ENCODE results near the gene SPRED3.

SPRED3 gene

DNA sequence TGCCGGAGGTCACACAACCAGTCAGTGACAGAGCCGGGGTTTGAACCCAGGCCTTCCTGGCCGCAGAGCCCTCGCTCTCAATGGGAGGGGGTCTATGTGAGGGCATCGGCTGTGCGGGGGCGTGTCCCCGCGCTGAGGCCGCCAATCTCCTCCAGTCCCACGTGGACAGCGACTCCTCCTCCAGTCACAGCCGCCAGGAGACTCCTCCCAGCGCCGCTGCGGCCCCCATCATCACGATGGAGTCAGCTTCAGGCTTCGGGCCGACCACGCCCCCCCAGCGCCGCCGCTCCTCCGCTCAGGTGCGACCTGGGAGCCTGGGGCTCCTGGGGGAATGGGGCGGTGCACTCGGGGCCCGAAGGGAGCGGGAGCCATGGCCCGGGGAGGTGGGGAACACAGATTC, 6.0 kb downstream of the SPRED3 start:
- no peak for DNase-seq (ENCODE audit: low read depth, low spot score)
- H3K4me3 ChIP-seq (ENCODE audit: low read depth, low read length), result no peak overlapping the region
- TF ChIP-seq, protein P1, sequence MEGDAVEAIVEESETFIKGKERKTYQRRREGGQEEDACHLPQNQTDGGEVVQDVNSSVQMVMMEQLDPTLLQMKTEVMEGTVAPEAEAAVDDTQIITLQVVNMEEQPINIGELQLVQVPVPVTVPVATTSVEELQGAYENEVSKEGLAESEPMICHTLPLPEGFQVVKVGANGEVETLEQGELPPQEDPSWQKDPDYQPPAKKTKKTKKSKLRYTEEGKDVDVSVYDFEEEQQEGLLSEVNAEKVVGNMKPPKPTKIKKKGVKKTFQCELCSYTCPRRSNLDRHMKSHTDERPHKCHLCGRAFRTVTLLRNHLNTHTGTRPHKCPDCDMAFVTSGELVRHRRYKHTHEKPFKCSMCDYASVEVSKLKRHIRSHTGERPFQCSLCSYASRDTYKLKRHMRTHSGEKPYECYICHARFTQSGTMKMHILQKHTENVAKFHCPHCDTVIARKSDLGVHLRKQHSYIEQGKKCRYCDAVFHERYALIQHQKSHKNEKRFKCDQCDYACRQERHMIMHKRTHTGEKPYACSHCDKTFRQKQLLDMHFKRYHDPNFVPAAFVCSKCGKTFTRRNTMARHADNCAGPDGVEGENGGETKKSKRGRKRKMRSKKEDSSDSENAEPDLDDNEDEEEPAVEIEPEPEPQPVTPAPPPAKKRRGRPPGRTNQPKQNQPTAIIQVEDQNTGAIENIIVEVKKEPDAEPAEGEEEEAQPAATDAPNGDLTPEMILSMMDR (IDR thresholded peaks at IDR 0.05; ENCODE audit: low read depth, low read length), result no peak
- in situ Hi-C loops (cut with HindIII; ENCODE audit: low sequenced_read_pairs), result no loop called here

DNA sequence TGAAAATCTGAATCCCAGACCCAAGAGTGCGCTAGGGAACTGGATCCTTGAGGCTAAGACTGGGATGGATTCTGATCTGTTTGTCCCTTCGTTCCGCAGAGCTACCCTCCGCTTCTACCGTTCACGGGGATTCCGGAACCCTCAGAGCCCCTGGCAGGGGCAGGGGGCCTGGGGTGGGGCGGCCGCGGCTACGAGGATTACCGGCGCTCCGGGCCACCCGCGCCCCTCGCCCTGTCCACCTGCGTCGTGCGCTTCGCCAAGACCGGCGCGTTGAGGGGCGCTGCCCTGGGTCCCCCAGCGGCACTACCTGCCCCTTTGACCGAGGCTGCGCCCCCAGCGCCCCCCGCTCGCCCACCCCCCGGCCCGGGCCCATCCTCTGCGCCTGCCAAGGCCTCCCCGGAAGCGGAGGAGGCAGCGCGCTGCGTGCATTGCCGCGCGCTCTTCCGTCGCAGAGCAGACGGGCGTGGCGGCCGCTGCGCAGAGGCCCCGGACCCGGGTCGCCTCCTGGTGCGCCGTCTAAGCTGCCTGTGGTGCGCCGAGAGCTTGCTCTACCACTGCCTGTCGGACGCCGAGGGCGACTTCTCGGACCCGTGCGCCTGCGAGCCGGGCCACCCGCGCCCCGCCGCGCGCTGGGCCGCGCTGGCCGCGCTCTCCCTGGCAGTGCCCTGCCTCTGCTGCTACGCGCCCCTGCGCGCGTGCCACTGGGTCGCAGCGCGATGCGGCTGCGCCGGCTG, 7.1 kb downstream of the SPRED3 start:
- no peak overlapping the region for H3K4me3 ChIP-seq (ENCODE audit: low read depth, low read length)
- DNase-seq (ENCODE audit: low read depth, low spot score), result no peak
- TF ChIP-seq, protein P1 (IDR thresholded peaks at IDR 0.05; ENCODE audit: low read depth, low read length), result no peak
- in situ Hi-C loops (cut with HindIII; ENCODE audit: low sequenced_read_pairs), result no loop called here

DNA sequence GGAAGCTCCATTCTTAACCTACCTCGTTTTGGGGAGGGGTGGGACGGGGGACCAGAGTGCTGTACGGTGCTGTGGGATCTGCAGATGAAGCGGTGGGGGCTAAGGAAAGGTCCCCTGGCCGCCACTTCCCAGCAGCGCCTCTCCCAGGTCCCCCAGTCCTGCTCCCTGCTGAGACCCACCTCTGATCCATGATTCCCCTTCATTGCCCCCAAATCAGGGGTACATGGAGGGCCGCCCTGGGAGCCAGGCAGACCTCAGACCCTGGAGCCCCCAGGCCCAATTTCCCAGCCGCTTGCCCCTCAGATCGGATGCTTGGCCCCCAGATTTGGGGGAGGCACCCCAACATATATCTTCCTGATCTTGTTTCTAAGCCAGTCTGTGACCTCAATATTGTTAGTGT, 10.6 kb downstream of the SPRED3 start:
- in situ Hi-C loops (cut with HindIII; ENCODE audit: low sequenced_read_pairs), result no loop called here
- TF ChIP-seq, protein P1 (IDR thresholded peaks at IDR 0.05; ENCODE audit: low read depth, low read length), result no peak
- DNase-seq (ENCODE audit: low read depth, low spot score), result no peak
- no peak overlapping the region for H3K4me3 ChIP-seq (ENCODE audit: low read depth, low read length)

DNA sequence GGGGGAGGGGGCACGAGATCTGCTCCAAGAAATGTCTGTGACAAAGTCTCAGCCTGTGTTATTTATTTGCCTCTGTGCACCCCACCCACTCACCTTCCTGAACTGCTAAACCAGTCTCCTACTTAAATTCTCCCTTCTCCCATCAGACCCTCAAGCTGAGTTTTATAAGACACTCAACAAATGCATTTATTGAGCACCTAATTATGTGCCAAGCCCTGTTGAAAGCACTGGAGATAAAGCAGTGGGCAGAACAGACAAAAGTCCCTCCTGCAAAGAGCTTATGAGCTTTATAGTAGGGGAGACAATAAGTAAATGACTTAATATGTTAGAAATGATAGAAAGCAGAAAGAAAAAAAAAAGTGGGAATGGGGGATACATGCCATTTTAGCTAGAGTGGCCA, 11.0 kb downstream of the SPRED3 start:
- no peak for DNase-seq (ENCODE audit: low read depth, low spot score)
- in situ Hi-C loops (cut with HindIII; ENCODE audit: low sequenced_read_pairs), result no loop called here
- TF ChIP-seq, protein P1 (IDR thresholded peaks at IDR 0.05; ENCODE audit: low read depth, low read length), result no peak
- H3K4me3 ChIP-seq (ENCODE audit: low read depth, low read length), result no peak overlapping the region

DNA sequence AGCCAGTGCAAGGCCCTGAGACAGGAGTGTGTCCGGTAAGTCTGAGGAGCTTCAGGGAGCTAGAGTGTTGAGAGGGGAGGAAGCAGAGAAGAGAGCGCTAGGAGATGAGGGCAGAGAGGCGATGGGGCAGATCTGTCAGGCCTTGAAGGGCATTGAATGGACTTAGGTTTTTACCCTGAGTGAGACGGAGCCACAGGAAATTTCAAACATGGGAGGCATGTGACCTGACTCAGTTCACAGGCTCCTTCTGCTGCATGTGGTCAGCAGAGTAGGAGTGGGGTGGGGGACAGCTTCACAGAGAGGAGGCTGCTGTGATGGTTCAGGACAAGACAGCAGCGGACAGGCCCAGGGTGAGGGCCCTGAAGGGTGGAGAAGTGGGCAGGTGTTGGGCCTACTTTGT, 11.9 kb downstream of the SPRED3 start:
- TF ChIP-seq, protein P1 (IDR thresholded peaks at IDR 0.05; ENCODE audit: low read depth, low read length), result no peak
- H3K4me3 ChIP-seq (ENCODE audit: low read depth, low read length), result no peak overlapping the region
- no peak for DNase-seq (ENCODE audit: low read depth, low spot score)
- in situ Hi-C loops (cut with HindIII; ENCODE audit: low sequenced_read_pairs), result no loop called here

DNA sequence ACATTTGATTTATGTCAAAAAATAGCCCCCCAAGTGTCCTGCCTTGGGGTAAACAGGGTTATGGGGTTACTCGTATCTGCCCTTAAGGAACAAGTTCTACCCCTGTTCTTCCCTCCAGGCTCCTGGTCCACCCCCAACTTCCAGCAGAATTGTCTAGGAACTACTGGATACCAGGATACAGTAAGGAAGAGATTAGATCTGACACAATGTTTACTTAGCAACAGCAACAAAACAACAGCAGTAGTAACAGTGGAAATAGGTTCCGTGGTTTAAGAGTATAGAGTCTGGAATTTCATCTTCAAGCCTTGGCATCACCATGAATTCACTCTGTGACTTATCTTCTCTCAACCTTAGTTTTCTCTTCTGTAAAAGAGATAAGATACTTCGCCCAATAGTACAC, 12.7 kb downstream of the SPRED3 start:
- TF ChIP-seq, protein P1 (IDR thresholded peaks at IDR 0.05; ENCODE audit: low read depth, low read length), result no peak
- in situ Hi-C loops (cut with HindIII; ENCODE audit: low sequenced_read_pairs), result no loop called here
- H3K4me3 ChIP-seq (ENCODE audit: low read depth, low read length), result no peak overlapping the region
- peak; percentile 49 for DNase-seq (ENCODE audit: low read depth, low spot score)
